ENCODE measurements around the gene CCDC191.

DNA sequence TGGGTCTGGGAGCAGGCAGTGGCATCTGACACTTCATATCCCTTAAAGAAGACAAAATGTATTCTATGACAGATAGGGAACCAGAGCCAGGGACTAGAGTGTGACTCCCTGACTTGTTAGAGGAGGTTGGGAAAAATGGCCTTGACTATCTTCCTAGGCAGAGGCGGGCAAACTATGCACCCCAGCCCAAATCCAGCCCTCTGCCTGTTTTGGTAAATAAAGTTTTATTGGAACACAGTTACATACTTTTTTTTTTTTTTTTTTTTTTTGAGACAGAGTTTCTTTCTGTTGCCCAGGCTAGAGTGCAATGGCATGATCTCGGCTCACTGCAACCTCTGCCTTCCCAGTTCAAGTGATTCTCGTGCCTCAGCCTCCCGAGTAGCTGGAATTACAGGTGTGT, 47.5 kb upstream of the CCDC191 start:
- TF ChIP-seq NFIC (IDR thresholded peaks at IDR 0.05): no peak
- TF ChIP-seq CREB1 (IDR thresholded peaks at IDR 0.05; ENCODE audit: low read depth): no peak
- no peak for TF ChIP-seq RAD21 (IDR thresholded peaks at IDR 0.05; ENCODE audit: low read depth)
- TF ChIP-seq TCF12 (IDR thresholded peaks at IDR 0.05; ENCODE audit: low read depth): no peak

Measured in Ishikawa (cell line).